ENCODE measurements around the gene NR1D1.

The NR1D1 gene

GRCh38 chr17:40108970-40109824 lies 8.8 kb upstream of the NR1D1 start:
- no peak for TF ChIP-seq CTCF (IDR thresholded peaks at IDR 0.05)

GRCh38 chr17:40107522-40108174 lies 7.3 kb upstream of the NR1D1 start:
- no peak for TF ChIP-seq CTCF (IDR thresholded peaks at IDR 0.05)

GRCh38 chr17:40106760-40107521 lies 6.6 kb upstream of the NR1D1 start:
- no peak for TF ChIP-seq CTCF (IDR thresholded peaks at IDR 0.05)

- TF ChIP-seq CTCF (IDR thresholded peaks at IDR 0.05): no peak
These were observed 5.7 kb upstream of the NR1D1 start for GRCh38 chr17:40105861-40106759.

- TF ChIP-seq CTCF (IDR thresholded peaks at IDR 0.05): no peak
These were observed 4.5 kb upstream of the NR1D1 start for GRCh38 chr17:40104594-40105486.

GRCh38 chr17:40103688-40104087 lies 3.3 kb upstream of the NR1D1 start:
- no peak for TF ChIP-seq CTCF (IDR thresholded peaks at IDR 0.05)
